Spleen (tissue), 11 donors: ENCODE measurements around the gene LDLRAD4. TPM values are rescaled to one million over a fixed set of nuclear protein-coding genes. Genes with fewer than 3 reads are reported as not detected.

ENCODE experiments used
- DNase-seq: peaks from one replicate; pipeline ENCODE4 v3.0.0-alpha.2; 2020
- H3K27ac ChIP-seq, 8 donors: fragments of 200-600 bp; sonication (generic) in 7 of 8; 1 replicate in 4 of 8; 2 replicates in 4 of 8; pipeline versions ENCODE4 v1.5.0 to v1.8.0; 2016 to 2021; ENCODE audit warnings: inconsistent platforms in 4 of 8, mild to moderate bottlenecking in 4 of 8, moderate library complexity in 1 of 8
- H3K27me3 ChIP-seq, 7 donors: fragments of 200-600 bp; sonication (generic) in 6 of 7; replicated peaks in 1 of 7; 1 replicate in 4 of 7; 2 replicates in 3 of 7; pipeline versions ENCODE4 v1.5.0 to v1.8.0; 2016 to 2021; ENCODE audit warnings: inconsistent platforms in 3 of 7, mild to moderate bottlenecking in 1 of 7
- H3K36me3 ChIP-seq, 6 donors: fragments of 200-600 bp; sonication (generic) in 5 of 6; 1 replicate in 4 of 6; 2 replicates in 2 of 6; pipeline versions ENCODE4 v1.5.0 to v1.8.0; 2016 to 2021; ENCODE audit warnings: inconsistent platforms in 2 of 6
- H3K4me1 ChIP-seq, 6 donors: fragments of 200-600 bp; sonication (generic) in 5 of 6; 1 replicate in 3 of 6; 2 replicates in 3 of 6; pipeline versions ENCODE4 v1.5.0 to v1.8.0; 2016 to 2021; ENCODE audit warnings: inconsistent platforms in 3 of 6
- H3K4me3 ChIP-seq, 8 donors: fragments of 200-600 bp; sonication (generic) in 7 of 8; 1 replicate in 4 of 8; 2 replicates in 4 of 8; pipeline versions ENCODE4 v1.5.0 to v1.8.0; 2016 to 2021; ENCODE audit warnings: inconsistent platforms in 4 of 8, mild to moderate bottlenecking in 4 of 8, moderate library complexity in 2 of 8
- H3K9me3 ChIP-seq, 8 donors: fragments of 200-600 bp; sonication (generic) in 7 of 8; 1 replicate in 4 of 8; 2 replicates in 4 of 8; pipeline versions ENCODE4 v1.5.0 to v1.8.0; 2016 to 2021; ENCODE audit warnings: inconsistent platforms in 4 of 8
- CTCF ChIP-seq, 11 experiments: fragments of 200-600 bp in 7 of 11; fragments of 450-650 bp in 4 of 11; sonication (generic) in 4 of 11; IDR thresholded peaks in 8 of 11; conservative IDR thresholded peaks in 3 of 11; 1 replicate in 7 of 11; 2 replicates in 4 of 11; pipeline versions ENCODE4 v1.4.0 to v1.8.0; 2016 to 2021; ENCODE audit warnings: antibody characterized with exemption in 11 of 11, inconsistent platforms in 4 of 11, mild to moderate bottlenecking in 1 of 11
- POLR2A ChIP-seq, 3 donors: fragments of 450-650 bp; IDR thresholded peaks; one replicate each; pipeline ENCODE4 v1.5.1; 2017; ENCODE audit warnings: antibody characterized with exemption in 3 of 3, mild to moderate bottlenecking in 1 of 3
- POLR2AphosphoS5 ChIP-seq, 3 donors: sonication (generic); formaldehyde crosslinking; IDR thresholded peaks; one replicate each; pipeline ENCODE4 v1.5.1; 2017; ENCODE audit warnings: antibody characterized with exemption in 3 of 3
- WGBS, 5 donors: extraction: QIAGEN DNeasy Blood & Tissue Kit in 3 of 5; methylation state at CpG; one replicate each; pipeline versions ENCODE4 v1.1.5 to v1.1.7; 2013 to 2018; 5-methylcytosine and 5-hydroxymethylcytosine counted together
- intact Hi-C: fragments of 100-400 bp; cut with DNase I; formaldehyde crosslinking; loops from one replicate; pipeline ENCODE4 v1.15.0; 2023; ENCODE audit warnings: low total_unique reads
- polyA plus RNA-seq, 3 donors: library from polyadenylated mRNA; stranded (reverse); fragments of 200-250 nt; gene quantifications; one replicate each; pipeline ENCODE4 v1.2.1, GENCODE V29; 2013
- total RNA-seq, 7 donors: library from RNA; depleted of rRNA in 3 of 7; stranded (reverse); fragments of >200 nt in 3 of 7; fragmentation: NEBNext Ultra II Directional in 4 of 7; extraction: Animal tissue kit (Norgen Biotek cat#: 25700) in 4 of 7; gene quantifications; one replicate each; pipeline versions ENCODE4 v1.1.0 to v1.2.1, GENCODE V29; 2016 to 2021
- donor health status: healthy with polysubstance abuse.
- donor health status: DM: no; HTN: no; CAD: no; lungs with moderate emphysema.
- donor health status: DM: no; HTN: no; CAD: no.
- donor health status: Bipolar disorder and iron deficiency.
- donor health status: healthy.
- donor health status: DM: no; HTN: no; CAD: no.
- donor health status: DM: yes; HTN: yes; CAD: no.

LDLRAD4 gene
- total and polyA plus RNA-seq, 10 donors, result 4.5 to 80.8 (median 46.4) TPM

DNA sequence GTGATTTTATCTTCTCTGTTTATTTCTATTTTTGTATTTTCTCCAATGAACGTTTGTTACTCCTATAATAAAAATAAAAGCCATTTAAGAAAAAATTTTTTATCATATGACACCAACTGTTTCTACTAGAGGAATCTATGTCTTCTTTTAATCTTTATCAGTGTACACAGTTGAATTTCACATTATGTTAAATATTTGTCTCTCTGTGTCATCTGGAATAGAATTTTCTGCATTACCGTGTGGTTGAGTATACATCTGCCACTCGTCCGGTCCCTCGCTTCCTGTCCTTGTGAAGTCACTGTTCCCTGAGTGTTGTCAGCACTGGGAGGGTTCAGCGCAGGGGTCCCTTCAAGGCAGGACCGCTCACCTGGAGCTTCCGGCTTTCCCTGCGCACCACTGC lies 99.2 kb downstream of the LDLRAD4 start:
- Histone ChIP-seq H3K9me3 (peaks cover 5 to 26% (median 18%) of the 10 kb centered on the region in 8 donors), H3K27me3 (no peaks in the 10 kb centered on the region), H3K4me1 (peaks cover 0 to 13% (median 7%) of the 10 kb centered on the region in 6 donors), H3K27ac (no peak overlapping the region), H3K4me3 (no peak overlapping the region), H3K36me3 (no peaks in the 10 kb centered on the region)
- intact Hi-C loops, result no loop called here
- no peak for TF ChIP-seq CTCF (IDR thresholded peaks at IDR 0.05 in 8 of 11, conservative IDR thresholded peaks at IDR 0.05 in 3 of 11)
- no peak for DNase-seq
- 82 to 94% (median 86%) methylated on average over 9 of the region's 9 CpGs for WGBS, 5 donors

DNA sequence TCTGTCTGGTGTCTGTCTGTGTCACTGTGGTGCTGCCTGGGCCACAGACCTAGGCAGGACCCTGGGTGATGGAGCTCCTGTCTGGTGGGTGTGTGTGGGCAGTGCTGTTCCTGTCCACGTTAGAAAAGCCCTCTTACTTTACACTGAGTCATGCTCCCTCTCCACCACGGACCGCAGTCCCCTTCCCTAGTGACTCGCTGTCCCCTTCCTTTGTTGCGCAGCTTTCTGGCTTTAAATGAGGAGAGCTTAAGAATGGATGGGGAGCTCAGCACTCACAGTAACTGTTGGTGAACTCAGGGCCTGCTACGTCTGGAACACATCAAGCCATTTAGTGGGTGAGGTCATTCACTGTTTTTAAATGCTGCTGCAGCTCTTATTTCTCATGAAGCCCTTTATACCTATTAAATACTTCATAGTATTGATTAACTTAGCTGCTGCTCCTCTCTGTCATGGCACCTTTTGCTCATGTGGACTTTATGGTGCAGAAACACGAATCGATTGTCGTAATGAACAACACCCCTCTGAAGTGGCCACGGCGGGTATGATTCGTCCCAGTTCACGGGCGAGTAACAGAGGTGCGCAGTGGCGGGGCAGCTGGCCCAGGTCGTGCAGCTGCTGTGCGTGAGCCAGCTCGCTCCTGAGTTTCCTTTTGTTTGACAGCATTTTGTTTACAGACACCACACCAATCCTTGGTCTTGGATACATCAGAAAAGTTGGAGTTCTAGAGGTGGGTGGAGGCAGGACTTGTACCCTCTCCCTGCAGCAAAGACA lies 100.4 kb downstream of the LDLRAD4 start:
- Histone ChIP-seq H3K36me3 (no peaks in the 10 kb centered on the region), H3K4me1 (peaks cover 0 to 3% (median 0%) of the 10 kb centered on the region in 6 donors), H3K27me3 (no peaks in the 10 kb centered on the region), H3K27ac (no peak overlapping the region), H3K9me3 (peaks cover 5 to 26% (median 18%) of the 10 kb centered on the region in 8 donors), H3K4me3 (no peak overlapping the region)
- intact Hi-C loops, result no loop called here
- 84 to 89% (median 86%) methylated on average over 19 of the region's 19 CpGs for WGBS, 5 donors
- TF ChIP-seq CTCF (IDR thresholded peaks at IDR 0.05 in 8 of 11, conservative IDR thresholded peaks at IDR 0.05 in 3 of 11) (no peak), POLR2A (IDR thresholded peaks at IDR 0.05) (no peak), POLR2AphosphoS5 (IDR thresholded peaks at IDR 0.05) (no peak)
- no peak for DNase-seq

- H3K36me3 ChIP-seq, result no peaks in the 10 kb centered on the region
- intact Hi-C loops, result no loop called here
- H3K9me3 ChIP-seq, result peaks cover 5 to 26% (median 18%) of the 10 kb centered on the region in 8 donors
- TF ChIP-seq POLR2AphosphoS5 (IDR thresholded peaks at IDR 0.05) (no peak), POLR2A (IDR thresholded peaks at IDR 0.05) (no peak), CTCF (IDR thresholded peaks at IDR 0.05 in 8 of 11, conservative IDR thresholded peaks at IDR 0.05 in 3 of 11) (no peak)
- no peak overlapping the region for H3K4me3 ChIP-seq
- no peak overlapping the region for H3K27ac ChIP-seq
- no peaks in the 10 kb centered on the region for H3K27me3 ChIP-seq
- 63 to 80% (median 70%) methylated on average over 4 of the region's 4 CpGs for WGBS, 5 donors
- DNase-seq, result no peak
- H3K4me1 ChIP-seq, result no peaks in the 10 kb centered on the region
Measured at GRCh38 chr18:13319629-13320028, 101.1 kb downstream of the LDLRAD4 start.

GRCh38 chr18:13320096-13320495 lies 101.5 kb downstream of the LDLRAD4 start:
- intact Hi-C loops, result no loop called here
- Histone ChIP-seq H3K9me3 (peaks cover 5 to 22% (median 15%) of the 10 kb centered on the region in 8 donors), H3K4me1 (no peaks in the 10 kb centered on the region), H3K27ac (no peak overlapping the region), H3K4me3 (no peak overlapping the region), H3K36me3 (no peaks in the 10 kb centered on the region), H3K27me3 (no peaks in the 10 kb centered on the region)
- TF ChIP-seq CTCF (IDR thresholded peaks at IDR 0.05 in 8 of 11, conservative IDR thresholded peaks at IDR 0.05 in 3 of 11), result no peak
- no peak for TF ChIP-seq POLR2A (IDR thresholded peaks at IDR 0.05)
- no peak for TF ChIP-seq POLR2AphosphoS5 (IDR thresholded peaks at IDR 0.05)
- DNase-seq, result no peak
- WGBS, 5 donors, result 90 to 95% (median 92%) methylated on average over 8 of the region's 8 CpGs
